SK-N-SH treated with all-trans-retinoic acid at 6 μM for 48 hours (cell line): ENCODE results near the gene NRBP1.

Experiments
- ATAC-seq: fragments of 200-7000 bp; cut with Tn5 transposase; 3 replicates; pipeline ENCODE4 v1.9.1; 2020; ENCODE audit warnings: mild to moderate bottlenecking, moderate library complexity
- ARNTL ChIP-seq: fragments of 450-650 bp; formaldehyde crosslinking; IDR thresholded peaks from 2 replicates; pipeline ENCODE4 v1.5.0; 2020; ENCODE audit warnings: low read depth, mild to moderate bottlenecking, moderate library complexity, borderline replicate concordance
- CREB5 ChIP-seq: fragments of 250-450 bp; sonication (Bioruptor Pico); IDR thresholded peaks from 2 replicates; pipeline ENCODE4 v1.5.1; 2020; ENCODE audit warnings: low read depth, mild to moderate bottlenecking, moderate library complexity
- CSDC2 ChIP-seq: fragments of 250-450 bp; sonication (Bioruptor Pico); IDR thresholded peaks from 2 replicates; pipeline ENCODE4 v1.5.0; 2020; ENCODE audit warnings: mild to moderate bottlenecking, moderate library complexity
- CSRNP3 ChIP-seq: fragments of 250-450 bp; sonication (Bioruptor Pico); IDR thresholded peaks from 2 replicates; pipeline ENCODE4 v1.5.1; 2021; ENCODE audit warnings: mild to moderate bottlenecking, moderate library complexity
- GLIS3 ChIP-seq: fragments of 250-450 bp; sonication (Bioruptor Pico); IDR thresholded peaks from 2 replicates; pipeline ENCODE4 v1.5.0; 2020; ENCODE audit warnings: mild to moderate bottlenecking, moderate library complexity
- ISL1 ChIP-seq: fragments of 250-450 bp; sonication (Bioruptor Pico); IDR thresholded peaks from 2 replicates; pipeline ENCODE4 v2.1.2; 2022; ENCODE audit warnings: mild to moderate bottlenecking, moderate library complexity
- POU6F1 ChIP-seq: fragments of 250-450 bp; sonication (Bioruptor Pico); IDR thresholded peaks from 2 replicates; pipeline ENCODE4 v1.8.0; 2021; ENCODE audit warnings: low read depth, mild to moderate bottlenecking, moderate library complexity, borderline replicate concordance
- RARB ChIP-seq: fragments of 250-450 bp; sonication (Bioruptor Pico); IDR thresholded peaks from 2 replicates; pipeline ENCODE4 v1.8.0; 2021; ENCODE audit warnings: mild to moderate bottlenecking, moderate library complexity
- SNAI2 ChIP-seq: fragments of 250-450 bp; sonication (Bioruptor Pico); IDR thresholded peaks from 2 replicates; pipeline ENCODE4 v1.5.0; 2020; ENCODE audit warnings: mild to moderate bottlenecking, moderate library complexity
- TOX ChIP-seq: fragments of 250-450 bp; sonication (Bioruptor Pico); IDR thresholded peaks from 2 replicates; pipeline ENCODE4 v1.8.0; 2021; ENCODE audit warnings: mild to moderate bottlenecking, moderate library complexity, borderline replicate concordance
- TSHZ2 ChIP-seq: fragments of 250-450 bp; sonication (Bioruptor Pico); IDR thresholded peaks from 2 replicates; pipeline ENCODE4 v1.5.0; 2020; ENCODE audit warnings: mild to moderate bottlenecking, moderate library complexity
- ZC3H10 ChIP-seq: fragments of 250-450 bp; sonication (Bioruptor Pico); IDR thresholded peaks from 2 replicates; pipeline ENCODE4 v1.5.1; 2021; ENCODE audit warnings: mild to moderate bottlenecking, moderate library complexity
- ZFP3 ChIP-seq: fragments of 250-450 bp; sonication (Bioruptor Pico); IDR thresholded peaks from 2 replicates; pipeline ENCODE4 v1.5.0; 2020; ENCODE audit warnings: mild to moderate bottlenecking, moderate library complexity
- ZFP30 ChIP-seq: fragments of 450-650 bp; formaldehyde crosslinking; IDR thresholded peaks from 2 replicates; pipeline ENCODE4 v1.5.0; 2022; ENCODE audit warnings: mild to moderate bottlenecking, moderate library complexity
- ZNF565 ChIP-seq: fragments of 450-650 bp; formaldehyde crosslinking; conservative IDR thresholded peaks from 2 replicates; pipeline ENCODE4 v1.5.0; 2020; ENCODE audit warnings: low read depth, mild to moderate bottlenecking, moderate library complexity
- ZNF70 ChIP-seq: fragments of 450-650 bp; formaldehyde crosslinking; IDR thresholded peaks from 2 replicates; pipeline ENCODE4 v1.5.0; 2020; ENCODE audit warnings: mild to moderate bottlenecking, moderate library complexity
- ZNF8 ChIP-seq: fragments of 450-650 bp; formaldehyde crosslinking; IDR thresholded peaks from 2 replicates; pipeline ENCODE4 v1.5.0; 2020; ENCODE audit warnings: mild to moderate bottlenecking, moderate library complexity

NRBP1 gene

GRCh38 chr2:27407798-27408491, 20.5 kb upstream of the NRBP1 start:
- peak; percentile 15; the same call in 2 of the 3 replicates for ATAC-seq
- TF ChIP-seq ZC3H10 (CRISPR knock-in tag) (no peak), CSRNP3 (CRISPR knock-in tag) (no peak), ZNF70 (no peak), ISL1 (CRISPR knock-in tag) (no peak), ARNTL (CRISPR knock-in tag) (no peak), CSDC2 (no peak), ZNF565 (CRISPR knock-in tag) (no peak), ZFP3 (CRISPR knock-in tag) (no peak), ZNF8 (CRISPR knock-in tag) (no peak), POU6F1 (CRISPR knock-in tag) (no peak), ZFP30 (no peak), RARB (CRISPR knock-in tag) (no peak), TSHZ2 (CRISPR knock-in tag) (no peak), GLIS3 (CRISPR knock-in tag) (no peak)

- TF ChIP-seq ZFP3 (CRISPR knock-in tag): no peak
- TF ChIP-seq ZNF565 (CRISPR knock-in tag): no peak
- TF ChIP-seq CSRNP3 (CRISPR knock-in tag): no peak
- TF ChIP-seq CSDC2: no peak
- TF ChIP-seq SNAI2: no peak
- no peak for TF ChIP-seq RARB (CRISPR knock-in tag)
- TF ChIP-seq TSHZ2 (CRISPR knock-in tag): no peak
- TF ChIP-seq CREB5: no peak
- no peak for TF ChIP-seq ZNF8 (CRISPR knock-in tag)
- TF ChIP-seq ZFP30: no peak
- no peak for TF ChIP-seq TOX (CRISPR knock-in tag)
- TF ChIP-seq ZNF70: no peak
- ATAC-seq: peak; percentile 70
Measured at GRCh38 chr2:27408601-27409320, 19.7 kb upstream of the NRBP1 start.
